GM21447 (cell line): Measurements from ENCODE around the gene OR2B6.
"Not testable (repeated sequence)": the region's sequence is repeated elsewhere in the genome, so short reads cannot be mapped to it uniquely, and the experiment has no call there.

Source experiments
- ATAC-seq: cut with Tn5 transposase; IDR thresholded peaks from one replicate; pipeline ENCODE4 v1.9.1; 2021; ENCODE audit not compliant: unreplicated experiment

Gene OR2B6

GRCh38 chr6:27956941-27957340 is at the start of gene OR2B6:
OR2B6 (plus strand) TSS chr6:27957241; CDS start chr6:27957241, 0 bp downstream.
- ATAC-seq = no peak

DNA sequence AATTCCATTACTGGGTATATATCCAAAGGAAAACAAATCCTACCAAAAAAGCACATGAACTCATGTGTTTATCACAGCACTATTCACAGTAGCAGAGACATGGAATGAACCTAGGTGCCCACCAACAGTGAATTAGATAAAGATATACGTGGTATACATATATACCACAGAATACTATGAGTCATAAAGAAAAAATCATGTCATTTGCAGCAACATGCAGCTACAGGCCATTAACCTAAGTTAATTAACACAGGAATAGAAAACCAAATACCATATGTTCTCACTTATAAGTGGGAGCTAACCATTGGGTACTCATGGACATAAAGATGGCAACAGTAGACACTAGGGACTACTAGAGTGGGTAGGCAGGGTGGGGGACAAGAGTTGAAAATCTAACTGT is 49.0 kb upstream of the OR2B6 start:
- ATAC-seq = no peak

GRCh38 chr6:27911956-27912446 is 45.0 kb upstream of the OR2B6 start, which contains the start of gene OR2B2:
OR2B2 (minus strand) TSS chr6:27912396; CDS start chr6:27912319, 77 bp downstream.
- ATAC-seq = no peak

DNA sequence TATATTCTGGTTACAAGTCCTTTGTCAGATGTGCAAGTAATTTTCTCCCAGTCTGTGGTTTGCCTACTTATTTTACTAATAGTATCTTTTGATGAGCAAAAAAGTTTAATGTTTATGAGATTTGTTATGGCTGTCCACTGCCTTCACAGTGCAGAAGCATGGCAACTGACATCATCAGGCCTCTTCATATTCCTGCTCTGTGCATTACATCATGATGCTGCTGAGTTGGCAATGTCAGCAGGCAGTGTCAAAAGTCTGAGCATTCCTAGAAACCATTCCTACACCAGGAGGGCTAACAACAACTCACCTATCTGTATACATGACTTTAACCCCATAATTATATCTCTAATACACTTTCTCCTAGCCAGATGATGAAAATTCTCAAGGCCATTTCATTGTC is 34.1 kb upstream of the OR2B6 start:
- no peak for ATAC-seq

- ATAC-seq = no peak
Observed at GRCh38 chr6:27924179-27924578, 32.9 kb upstream of the OR2B6 start.

GRCh38 chr6:27928041-27928440 is 29.0 kb upstream of the OR2B6 start:
- not testable (repeated sequence) for ATAC-seq

DNA sequence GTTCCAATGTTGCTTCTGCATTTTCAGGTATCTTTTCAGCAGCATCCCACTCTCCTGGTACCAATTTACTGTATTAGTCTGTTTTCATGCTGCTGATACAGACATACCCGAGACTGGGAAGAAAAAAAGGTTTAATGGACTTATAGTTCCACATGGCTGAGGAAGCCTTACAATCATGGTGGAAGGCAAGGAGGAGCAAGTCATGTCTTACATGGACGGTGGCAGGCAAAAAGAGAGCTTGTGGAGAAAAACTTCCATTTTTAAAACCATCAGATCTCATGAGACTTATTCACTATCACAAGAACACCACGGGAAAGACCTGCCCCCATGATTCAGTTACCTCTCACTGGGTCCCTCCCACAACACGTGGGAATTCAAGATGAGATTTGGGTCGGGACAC is 27.1 kb upstream of the OR2B6 start:
- ATAC-seq = not testable (repeated sequence)

DNA sequence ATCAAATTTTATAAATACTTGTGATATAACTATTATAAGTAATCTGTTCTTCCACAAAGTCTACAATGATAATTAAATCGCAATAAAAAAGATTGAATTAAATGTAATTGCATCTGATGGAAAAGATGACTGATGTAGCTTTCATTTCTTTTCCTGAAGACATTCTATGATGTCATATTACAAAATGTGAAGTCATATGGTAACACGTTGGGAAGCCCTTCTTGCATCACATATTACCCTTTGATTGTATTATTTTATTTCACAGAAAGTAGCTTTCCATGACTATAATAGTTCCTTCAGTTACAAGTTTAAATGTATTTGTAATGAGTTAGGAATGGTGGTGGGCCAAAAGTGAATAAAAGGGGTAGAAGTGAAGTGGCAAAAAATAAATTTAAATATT is 25.8 kb upstream of the OR2B6 start:
- ATAC-seq = no peak

GRCh38 chr6:27940766-27941165 is 16.3 kb upstream of the OR2B6 start:
- no peak for ATAC-seq

- not testable (repeated sequence) for ATAC-seq
Observed at GRCh38 chr6:27943072-27943471, 14.0 kb upstream of the OR2B6 start.

DNA sequence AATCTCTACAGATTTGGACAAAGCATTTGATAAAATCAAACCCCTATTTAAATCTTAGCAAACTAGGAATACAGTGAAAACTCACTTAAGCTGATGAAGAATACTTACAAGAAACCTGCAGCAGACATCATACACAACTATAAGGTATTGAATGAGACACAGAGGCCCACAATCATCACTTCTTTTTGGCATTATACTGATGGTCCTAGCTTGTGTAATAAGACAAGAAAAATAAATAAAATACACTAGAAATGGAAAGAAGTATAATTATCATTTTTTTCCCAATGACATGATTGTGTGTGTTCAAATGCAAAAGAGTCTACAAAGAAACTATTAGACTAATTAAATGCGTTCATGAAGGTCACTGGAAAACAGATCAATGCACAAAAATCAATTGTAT is 8.8 kb upstream of the OR2B6 start:
- ATAC-seq = no peak

GRCh38 chr6:27951040-27951439 is 6.0 kb upstream of the OR2B6 start:
- ATAC-seq = no peak

DNA sequence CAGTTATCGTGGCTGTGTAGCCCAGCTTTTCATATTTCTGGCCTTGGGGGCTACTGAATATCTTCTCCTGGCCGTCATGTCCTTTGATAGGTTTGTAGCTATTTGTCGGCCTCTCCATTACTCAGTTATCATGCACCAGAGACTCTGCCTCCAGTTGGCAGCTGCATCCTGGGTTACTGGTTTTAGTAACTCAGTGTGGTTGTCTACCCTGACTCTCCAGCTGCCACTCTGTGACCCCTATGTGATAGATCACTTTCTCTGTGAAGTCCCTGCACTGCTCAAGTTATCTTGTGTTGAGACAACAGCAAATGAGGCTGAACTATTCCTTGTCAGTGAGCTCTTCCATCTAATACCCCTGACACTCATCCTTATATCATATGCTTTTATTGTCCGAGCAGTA is 475 bp downstream of the OR2B6 start:
- ATAC-seq = no peak

- ATAC-seq = no peak
Observed at GRCh38 chr6:27962506-27962905, 5.5 kb downstream of the OR2B6 start.

DNA sequence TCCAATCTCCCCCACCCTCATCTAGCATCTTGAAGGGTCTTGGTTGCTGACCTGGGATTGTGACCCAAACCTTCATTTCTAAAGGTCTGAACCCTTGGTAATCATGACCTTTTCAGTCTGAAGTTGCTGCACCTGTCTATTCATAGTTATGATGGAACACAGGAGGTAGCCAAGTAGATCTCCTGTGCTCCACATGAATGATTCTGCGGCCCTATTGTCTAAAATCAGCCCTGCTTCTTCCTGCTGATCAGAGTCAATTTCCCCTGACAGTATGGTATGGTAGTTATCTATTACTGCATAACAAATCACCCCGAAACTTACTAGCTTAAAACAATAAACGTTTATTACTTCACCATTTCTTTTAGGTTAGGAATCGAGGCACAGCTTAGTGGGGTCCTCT is 9.0 kb downstream of the OR2B6 start:
- ATAC-seq = no peak

- no peak for ATAC-seq
Observed at GRCh38 chr6:27966816-27967426, 9.9 kb downstream of the OR2B6 start.

- ATAC-seq = no peak
Observed at GRCh38 chr6:27970444-27970843, 13.4 kb downstream of the OR2B6 start.

GRCh38 chr6:27972750-27973149 is 15.7 kb downstream of the OR2B6 start:
- no peak for ATAC-seq

DNA sequence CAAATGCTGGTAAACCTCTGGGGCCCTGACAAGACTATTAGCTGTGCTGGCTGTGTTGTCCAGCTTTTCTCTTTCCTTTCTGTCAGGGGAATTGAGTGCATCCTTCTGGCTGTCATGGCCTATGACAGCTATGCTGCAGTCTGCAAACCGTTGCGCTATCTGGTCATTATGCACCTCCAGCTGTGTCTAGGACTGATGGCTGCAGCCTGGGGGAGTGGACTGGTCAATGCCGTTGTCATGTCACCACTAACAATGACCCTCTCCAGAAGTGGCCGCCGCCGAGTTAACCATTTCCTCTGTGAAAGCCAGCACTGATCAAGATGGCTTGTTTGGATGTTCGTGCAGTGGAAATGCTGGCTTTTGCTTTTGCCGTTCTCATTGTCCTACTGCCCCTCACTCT is 20.3 kb downstream of the OR2B6 start:
- ATAC-seq = no peak

- ATAC-seq = no peak
Observed at GRCh38 chr6:27978705-27979104, 21.7 kb downstream of the OR2B6 start.

DNA sequence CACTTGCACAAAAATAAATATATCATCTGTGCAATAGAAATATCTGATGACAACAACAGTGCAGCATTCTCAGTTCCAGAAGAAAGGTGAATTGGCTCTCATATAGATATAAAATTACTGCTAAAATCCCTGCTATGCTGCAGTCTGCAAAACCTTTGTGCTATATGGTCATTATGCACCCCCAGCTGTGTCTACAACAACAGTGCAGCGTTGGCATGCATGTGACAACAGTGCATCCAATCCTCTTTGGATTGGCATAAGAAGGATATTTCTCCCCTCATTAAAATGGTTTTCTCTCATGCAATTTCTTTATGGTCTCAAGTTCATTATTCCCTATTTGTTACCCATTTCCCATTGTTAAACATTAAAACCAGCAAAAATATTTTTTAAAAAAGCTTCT is 23.1 kb downstream of the OR2B6 start:
- no peak for ATAC-seq

- ATAC-seq = no peak
Observed at GRCh38 chr6:27986928-27987725, 30.1 kb downstream of the OR2B6 start.
